Measurements from ENCODE around the gene RNF112.

- no peak for TF ChIP-seq CTCF (IDR thresholded peaks at IDR 0.05)
- TF ChIP-seq POLR2A (IDR thresholded peaks at IDR 0.05) = no peak
These were observed 12.5 kb upstream of the RNF112 start for GRCh38 chr17:19398301-19399181.

Measured in right lobe of liver (tissue), 4 donors.